GM18517 (cell line): ENCODE measurements around the gene RPL22.

Experiments
- ATAC-seq: cut with Tn5 transposase; IDR thresholded peaks from one replicate; pipeline ENCODE4 v1.9.1; 2021; ENCODE audit warnings: mild to moderate bottlenecking, moderate library complexity; ENCODE audit not compliant: unreplicated experiment

Gene RPL22

GRCh38 chr1:6157132-6157527, 42.3 kb downstream of the RPL22 start:
- no peak for ATAC-seq

GRCh38 chr1:6154525-6155319, 44.7 kb downstream of the RPL22 start:
- no peak for ATAC-seq

GRCh38 chr1:6152882-6153281, 46.5 kb downstream of the RPL22 start:
- ATAC-seq = no peak

DNA sequence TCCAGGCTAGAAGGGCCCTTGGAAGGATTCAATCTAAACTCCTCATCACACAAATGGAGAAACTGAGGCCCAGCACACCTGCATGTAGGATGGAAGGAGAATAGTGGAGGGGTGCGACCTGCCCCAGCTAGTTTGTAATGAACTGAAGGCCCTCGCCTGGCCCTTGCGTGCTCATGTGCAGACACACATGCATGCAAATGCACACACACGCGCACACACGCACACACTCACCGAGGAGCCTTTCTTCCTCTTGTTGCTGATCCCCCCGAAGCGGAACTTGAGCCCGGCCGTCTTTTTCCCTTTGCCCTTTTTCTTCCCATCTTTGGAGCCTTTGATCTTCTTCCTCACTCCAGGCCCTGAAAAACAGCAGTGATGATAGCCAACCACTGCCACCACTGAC, 47.2 kb downstream of the RPL22 start:
- ATAC-seq = no peak

- ATAC-seq = no peak
Observed at GRCh38 chr1:6151291-6151822, 48.0 kb downstream of the RPL22 start.

DNA sequence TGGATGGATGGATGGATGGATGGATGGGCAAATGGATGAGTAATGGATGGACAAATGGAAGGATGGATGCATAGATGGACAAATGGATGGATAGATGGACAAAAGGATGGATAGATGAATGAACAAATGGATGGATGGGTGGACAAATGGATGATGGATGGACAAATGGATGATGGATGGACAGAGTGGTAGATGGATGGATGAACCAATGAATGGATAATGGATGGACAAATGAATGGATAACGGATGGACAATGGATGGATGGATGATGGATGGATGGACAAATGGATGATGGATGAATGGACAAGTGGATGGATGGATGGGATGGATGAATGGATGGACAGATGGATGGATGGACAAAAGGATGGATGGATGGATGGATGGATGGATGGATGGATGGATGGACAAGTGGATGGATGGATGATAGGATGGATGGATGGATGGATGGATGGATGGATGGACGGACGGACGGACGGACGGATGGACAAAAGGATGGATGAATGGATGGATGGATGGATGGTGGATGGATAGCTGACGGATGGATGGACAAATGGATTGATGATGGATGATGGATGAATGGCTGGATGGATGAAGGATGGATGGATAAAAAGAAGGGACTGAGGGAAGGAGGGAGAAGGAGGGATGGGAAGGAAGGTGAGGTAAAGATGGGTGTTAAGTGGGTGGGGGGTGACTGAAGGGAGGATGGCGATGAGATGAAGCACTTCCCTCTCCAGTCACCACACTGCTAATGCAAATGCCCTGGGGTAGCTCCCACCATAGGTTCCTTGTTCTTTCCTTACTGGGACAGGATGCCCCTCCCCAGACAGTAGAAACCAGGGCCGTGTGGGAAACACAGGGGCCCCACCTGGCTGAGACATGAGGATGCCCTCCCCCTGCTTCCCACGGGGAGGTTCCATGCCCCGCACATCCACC, 49.1 kb downstream of the RPL22 start:
- ATAC-seq = no peak

GRCh38 chr1:6149597-6149996, 49.8 kb downstream of the RPL22 start:
- ATAC-seq = no peak

DNA sequence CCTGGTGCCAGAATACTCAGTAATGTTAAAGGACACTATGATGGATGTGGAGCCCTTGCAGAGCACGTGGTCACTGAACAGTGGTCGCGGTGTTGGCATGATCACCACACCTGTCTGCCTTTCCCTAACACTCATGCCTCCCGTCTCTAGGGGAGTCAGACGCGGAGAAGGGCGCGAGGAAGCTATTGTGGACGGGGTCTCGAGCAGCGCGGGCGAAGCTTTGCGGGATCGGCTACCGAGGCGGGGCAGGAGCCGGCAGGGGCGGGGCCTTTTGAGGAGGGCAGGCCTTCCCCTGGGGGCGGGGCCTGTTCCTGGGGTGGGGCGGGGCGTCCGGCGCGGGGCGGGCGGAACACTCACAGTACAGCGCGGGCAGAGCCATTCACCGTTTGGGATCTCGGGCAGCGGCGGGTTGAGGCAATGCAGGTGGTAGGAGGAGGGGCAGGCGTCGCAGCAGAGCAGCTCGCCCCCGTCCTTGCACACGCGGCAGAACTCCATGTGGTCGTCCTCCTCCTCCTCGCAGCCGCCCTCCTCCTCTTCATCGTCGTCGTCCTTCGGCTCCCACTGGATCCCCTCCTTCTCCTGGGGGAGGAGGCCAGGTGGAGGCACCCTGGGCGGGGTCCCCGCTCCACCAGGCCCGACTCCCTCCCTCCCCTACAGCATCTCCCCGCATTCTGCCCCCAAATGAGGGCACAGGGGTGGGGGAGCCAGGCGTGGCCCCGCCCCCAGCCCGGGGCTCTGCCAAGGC, 50.7 kb downstream of the RPL22 start:
- ATAC-seq = no peak

DNA sequence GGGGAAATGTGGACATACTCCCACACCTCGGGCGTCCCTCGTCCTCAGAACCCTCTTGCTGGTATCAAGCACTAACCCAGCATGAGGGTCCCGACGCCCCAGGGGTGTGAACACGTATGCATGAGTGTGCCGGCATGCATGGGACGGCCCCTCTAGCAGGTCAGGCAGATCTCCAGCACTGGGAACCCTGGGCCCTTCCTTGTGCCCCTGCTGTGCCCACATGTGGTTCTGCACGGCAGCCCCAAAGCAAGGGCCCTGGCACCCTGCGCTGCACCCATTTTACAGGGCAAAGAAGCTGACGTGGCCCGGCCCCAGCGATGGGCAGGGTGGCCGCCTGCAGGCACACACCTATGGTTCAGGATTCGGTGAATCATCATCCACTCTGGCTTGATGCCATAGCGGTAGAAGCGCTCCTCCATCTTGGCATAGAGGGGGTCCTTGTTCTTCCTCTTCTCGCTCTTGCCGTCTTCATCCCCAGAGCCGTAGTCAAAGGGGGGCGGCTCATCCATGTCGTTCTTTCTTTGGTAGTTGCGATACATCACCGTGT, 53.5 kb downstream of the RPL22 start:
- no peak for ATAC-seq

GRCh38 chr1:6145396-6145750, 54.0 kb downstream of the RPL22 start:
- no peak for ATAC-seq

- no peak for ATAC-seq
Observed at GRCh38 chr1:6144647-6145395, 54.6 kb downstream of the RPL22 start.

GRCh38 chr1:6144175-6144574, 55.2 kb downstream of the RPL22 start:
- no peak for ATAC-seq

GRCh38 chr1:6143395-6143794, 56.0 kb downstream of the RPL22 start:
- ATAC-seq = no peak

DNA sequence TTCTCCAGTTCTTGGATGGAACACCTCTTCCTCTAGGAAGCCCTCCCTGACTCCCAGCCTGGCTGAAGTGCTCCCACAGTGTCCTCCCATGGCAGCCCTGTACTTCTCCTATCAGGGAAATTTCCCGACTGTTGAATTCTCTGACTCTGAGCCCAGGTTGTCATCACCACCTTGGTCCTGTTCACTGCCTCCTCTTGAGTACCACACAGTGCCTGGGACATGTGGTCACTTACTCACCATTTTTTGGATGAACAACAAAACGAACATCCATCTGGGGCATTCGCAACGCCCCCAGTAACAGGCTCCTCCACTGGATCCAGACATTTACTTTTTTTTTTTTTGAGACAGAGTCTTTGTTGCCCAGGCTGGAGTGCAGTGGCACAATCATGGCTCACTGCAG, 56.7 kb downstream of the RPL22 start:
- no peak for ATAC-seq

GRCh38 chr1:6142036-6142621, 57.3 kb downstream of the RPL22 start:
- ATAC-seq = no peak

GRCh38 chr1:6141592-6141991, 57.8 kb downstream of the RPL22 start:
- no peak for ATAC-seq

DNA sequence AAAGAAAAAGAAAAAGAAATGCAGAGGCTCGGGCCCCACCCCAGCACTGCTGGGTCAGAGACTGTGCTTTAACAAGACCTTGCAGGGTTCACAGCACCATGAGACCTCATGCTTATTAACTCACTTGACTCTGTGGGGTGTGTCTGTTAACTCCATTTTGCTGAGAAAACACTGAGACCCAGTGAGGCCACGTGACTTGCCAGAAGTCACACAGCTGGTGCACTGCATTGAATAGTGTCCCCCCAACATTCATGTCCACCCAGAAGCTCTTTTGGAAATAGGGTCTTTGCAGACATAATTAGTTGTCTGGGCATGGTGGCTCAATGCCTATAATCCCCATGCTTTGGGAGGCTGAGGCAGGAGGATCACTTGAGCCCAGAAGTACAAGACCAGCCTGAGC, 59.0 kb downstream of the RPL22 start:
- ATAC-seq = no peak

DNA sequence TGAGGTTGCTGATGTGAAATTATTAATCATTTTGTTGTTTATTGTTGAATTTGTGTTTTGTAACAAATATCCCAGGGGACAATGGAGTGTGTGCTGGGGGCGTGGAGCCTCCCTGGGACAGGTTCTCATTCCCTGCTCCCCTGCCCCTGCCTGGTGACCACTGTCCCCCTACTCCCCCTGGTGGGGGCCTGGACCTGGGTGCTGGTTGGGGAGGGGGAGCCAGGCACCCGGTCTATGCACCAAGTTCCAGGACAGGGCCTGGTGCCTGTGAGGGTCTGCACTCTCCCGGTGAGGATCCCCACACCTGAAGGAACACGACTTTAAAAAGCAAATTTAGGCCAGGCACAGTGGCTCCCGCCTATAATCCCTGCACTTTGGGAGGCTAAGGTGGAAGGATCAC, 61.6 kb downstream of the RPL22 start:
- no peak for ATAC-seq

- ATAC-seq = no peak
Observed at GRCh38 chr1:6136516-6137220, 62.7 kb downstream of the RPL22 start.
